Activated naive CD4-positive, alpha-beta T cell treated with anti-CD3 and anti-CD28 coated beads, Interleukin-2, amount 10 ng/mL, durations not matched to agents 5 hours and 36 hours (primary cell): ENCODE results near the gene TFCP2L1. TPM values are rescaled to one million over a fixed set of nuclear protein-coding genes. Genes with fewer than 3 reads are reported as not detected.

Experiments used
- total RNA-seq, 2 experiments: library from RNA; stranded (reverse); gene quantifications; one replicate each; pipeline ENCODE4 v1.2.3, GENCODE V29; 2021

Gene TFCP2L1
- total RNA-seq = under 1 TPM in 1 of 2 experiments, not detected in 1; 0.07 TPM

GRCh38 chr2:121284463-121285449 lies at the start of gene TFCP2L1:
TSS of gene TFCP2L1 (minus strand) at chr2:121285202. CDS start at chr2:121285109, 93 bp downstream.

Other genes starting within 250 kb of the TFCP2L1 start
- not detected for gene RNU4ATAC, start 245.7 kb upstream of the TFCP2L1 start, total RNA-seq